Measurements from ENCODE around the gene C1orf52. TPM values are rescaled to one million over a fixed set of nuclear protein-coding genes. Genes with fewer than 3 reads are reported as not detected.
A peak's percentile ranks its signal among the peaks of the same experiment; 100 is the strongest.

Gene C1orf52
- total and polyA plus RNA-seq, 9 of the 15 experiments (the other 6 are each of a cell fraction or from before 2014, with no cell fraction given): 17.0 to 38.5 (median 33.0) TPM

DNA sequence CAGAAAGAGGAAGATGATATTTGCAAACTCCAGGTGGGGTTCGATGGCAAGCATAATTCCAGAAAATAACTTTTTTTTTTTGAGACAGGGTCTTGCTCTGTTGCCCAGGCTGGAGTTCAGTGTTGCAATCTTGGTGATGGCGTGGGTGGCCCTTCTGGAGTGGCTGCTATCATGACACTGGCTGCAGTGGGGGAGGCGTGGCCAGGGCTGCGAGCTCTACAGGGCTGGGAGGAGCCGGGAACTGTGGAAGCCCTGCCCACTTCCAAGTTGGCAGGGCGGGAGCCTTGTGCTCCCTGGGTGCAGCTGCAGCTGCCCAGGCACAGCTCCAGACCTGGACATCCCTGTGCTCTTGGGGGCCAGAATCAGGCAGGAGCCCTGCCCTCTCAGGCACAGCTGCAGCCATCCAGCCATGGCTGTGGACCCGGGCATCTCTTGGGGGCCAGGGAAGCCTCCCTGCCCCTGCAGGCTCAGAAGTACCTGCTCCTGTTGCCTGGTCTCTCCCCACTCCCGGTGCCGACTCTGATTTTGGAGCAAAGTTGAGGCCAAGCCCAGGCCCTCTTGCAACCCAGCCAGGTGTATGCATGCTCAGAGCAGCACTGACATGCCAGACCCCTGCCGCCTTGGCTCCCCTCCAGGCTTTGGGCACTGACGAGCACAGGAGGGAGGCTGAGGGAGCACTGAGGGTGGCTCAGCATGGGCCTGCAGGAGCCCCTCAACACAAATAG lies 24.2 kb upstream of the C1orf52 start:
- POLR2A ChIA-PET: interaction anchor here (2.0 kb wide), 1 partner anchor 10 kb away, joined by 9 read pairs; no protein-coding TSS in a partner anchor
- no peaks in the 10 kb centered on the region for H4K20me1 ChIP-seq (replicated peaks; ENCODE audit: control insufficient read depth, insufficient read depth, low read length)
- no peak overlapping the region for H3K4me3 ChIP-seq
- in situ Hi-C loops (cut with MboI) (no loop called here), intact Hi-C loops (cut with micrococcal nuclease) (no loop called here)
- H3K4me1 ChIP-seq (replicated peaks in 1 of 2; ENCODE audit: control insufficient read depth in 2 of 2, insufficient read depth in 2 of 2, low read length in 2 of 2): peaks cover 9 to 15% of the 10 kb centered on the region in 2 experiments; a peak in 4 of 5 replicates
- no peak overlapping the region for H3K9ac ChIP-seq (ENCODE audit: insufficient read depth in 1 of 2, low read depth in 2 of 2, low read length in 2 of 2)
- H3K27ac ChIP-seq (ENCODE audit: extremely low read depth, low read depth, low read length): no peak overlapping the region
- no peaks in the 10 kb centered on the region for H3K36me3 ChIP-seq (ENCODE audit: control insufficient read depth, insufficient read depth, low read length)
- BruUV-seq (replicated peaks): no TSS peak
- no peaks in the 10 kb centered on the region for H3K9me3 ChIP-seq (replicated peaks; ENCODE audit: control insufficient read depth, insufficient read depth, low read depth, low read length)
- no peak for FAIRE-seq
- H3K79me2 ChIP-seq (ENCODE audit: control insufficient read depth, insufficient read depth, low read length): no peaks in the 10 kb centered on the region
- H3K4me2 ChIP-seq (ENCODE audit: insufficient read depth, low read length): no peak overlapping the region
- CTCF ChIA-PET (ENCODE audit: low intra/inter-chr PET ratio): no interaction called here
- peak; percentile 17 to 44 (median 32) for DNase-seq (ENCODE audit: extremely low read depth in 1 of 4, low spot score in 3 of 4)
- 16% methylated on average over 11 of the region's 11 CpGs for WGBS (ENCODE audit: insufficient coverage, low coverage, missing lambda C conversion rate)
- H2AFZ ChIP-seq (ENCODE audit: low read depth, low read length): no peak overlapping the region
- peak; percentile 64 for ATAC-seq
- H3K27me3 ChIP-seq (ENCODE audit: control insufficient read depth in 2 of 2, insufficient read depth in 2 of 2, low read length in 2 of 2): peaks cover 0 to 3% of the 10 kb centered on the region in 2 experiments; a peak in 2 of 5 replicates
- no peaks in the 10 kb centered on the region for H3K9me1 ChIP-seq (ENCODE audit: control insufficient read depth, insufficient read depth, low read length)
- TF ChIP-seq HDAC1 (IDR thresholded peaks at IDR 0.05) (no peak), EGR1 (conservative IDR thresholded peaks at IDR 0.05) (peak; percentile 78), CEBPB (tag; IDR thresholded peaks at IDR 0.05) (peak; percentile 85), RBM22 (IDR thresholded peaks at IDR 0.05; ENCODE audit: low read depth, low read length, poor library complexity, severe bottlenecking) (no peak), ZNF121 (CRISPR knock-in tag; conservative IDR thresholded peaks at IDR 0.05) (peak; percentile 68), RBM25 (IDR thresholded peaks at IDR 0.05; ENCODE audit: low read depth, low read length, severe bottlenecking) (peak; percentile 4)
- TF ChIP-seq, protein P1, sequence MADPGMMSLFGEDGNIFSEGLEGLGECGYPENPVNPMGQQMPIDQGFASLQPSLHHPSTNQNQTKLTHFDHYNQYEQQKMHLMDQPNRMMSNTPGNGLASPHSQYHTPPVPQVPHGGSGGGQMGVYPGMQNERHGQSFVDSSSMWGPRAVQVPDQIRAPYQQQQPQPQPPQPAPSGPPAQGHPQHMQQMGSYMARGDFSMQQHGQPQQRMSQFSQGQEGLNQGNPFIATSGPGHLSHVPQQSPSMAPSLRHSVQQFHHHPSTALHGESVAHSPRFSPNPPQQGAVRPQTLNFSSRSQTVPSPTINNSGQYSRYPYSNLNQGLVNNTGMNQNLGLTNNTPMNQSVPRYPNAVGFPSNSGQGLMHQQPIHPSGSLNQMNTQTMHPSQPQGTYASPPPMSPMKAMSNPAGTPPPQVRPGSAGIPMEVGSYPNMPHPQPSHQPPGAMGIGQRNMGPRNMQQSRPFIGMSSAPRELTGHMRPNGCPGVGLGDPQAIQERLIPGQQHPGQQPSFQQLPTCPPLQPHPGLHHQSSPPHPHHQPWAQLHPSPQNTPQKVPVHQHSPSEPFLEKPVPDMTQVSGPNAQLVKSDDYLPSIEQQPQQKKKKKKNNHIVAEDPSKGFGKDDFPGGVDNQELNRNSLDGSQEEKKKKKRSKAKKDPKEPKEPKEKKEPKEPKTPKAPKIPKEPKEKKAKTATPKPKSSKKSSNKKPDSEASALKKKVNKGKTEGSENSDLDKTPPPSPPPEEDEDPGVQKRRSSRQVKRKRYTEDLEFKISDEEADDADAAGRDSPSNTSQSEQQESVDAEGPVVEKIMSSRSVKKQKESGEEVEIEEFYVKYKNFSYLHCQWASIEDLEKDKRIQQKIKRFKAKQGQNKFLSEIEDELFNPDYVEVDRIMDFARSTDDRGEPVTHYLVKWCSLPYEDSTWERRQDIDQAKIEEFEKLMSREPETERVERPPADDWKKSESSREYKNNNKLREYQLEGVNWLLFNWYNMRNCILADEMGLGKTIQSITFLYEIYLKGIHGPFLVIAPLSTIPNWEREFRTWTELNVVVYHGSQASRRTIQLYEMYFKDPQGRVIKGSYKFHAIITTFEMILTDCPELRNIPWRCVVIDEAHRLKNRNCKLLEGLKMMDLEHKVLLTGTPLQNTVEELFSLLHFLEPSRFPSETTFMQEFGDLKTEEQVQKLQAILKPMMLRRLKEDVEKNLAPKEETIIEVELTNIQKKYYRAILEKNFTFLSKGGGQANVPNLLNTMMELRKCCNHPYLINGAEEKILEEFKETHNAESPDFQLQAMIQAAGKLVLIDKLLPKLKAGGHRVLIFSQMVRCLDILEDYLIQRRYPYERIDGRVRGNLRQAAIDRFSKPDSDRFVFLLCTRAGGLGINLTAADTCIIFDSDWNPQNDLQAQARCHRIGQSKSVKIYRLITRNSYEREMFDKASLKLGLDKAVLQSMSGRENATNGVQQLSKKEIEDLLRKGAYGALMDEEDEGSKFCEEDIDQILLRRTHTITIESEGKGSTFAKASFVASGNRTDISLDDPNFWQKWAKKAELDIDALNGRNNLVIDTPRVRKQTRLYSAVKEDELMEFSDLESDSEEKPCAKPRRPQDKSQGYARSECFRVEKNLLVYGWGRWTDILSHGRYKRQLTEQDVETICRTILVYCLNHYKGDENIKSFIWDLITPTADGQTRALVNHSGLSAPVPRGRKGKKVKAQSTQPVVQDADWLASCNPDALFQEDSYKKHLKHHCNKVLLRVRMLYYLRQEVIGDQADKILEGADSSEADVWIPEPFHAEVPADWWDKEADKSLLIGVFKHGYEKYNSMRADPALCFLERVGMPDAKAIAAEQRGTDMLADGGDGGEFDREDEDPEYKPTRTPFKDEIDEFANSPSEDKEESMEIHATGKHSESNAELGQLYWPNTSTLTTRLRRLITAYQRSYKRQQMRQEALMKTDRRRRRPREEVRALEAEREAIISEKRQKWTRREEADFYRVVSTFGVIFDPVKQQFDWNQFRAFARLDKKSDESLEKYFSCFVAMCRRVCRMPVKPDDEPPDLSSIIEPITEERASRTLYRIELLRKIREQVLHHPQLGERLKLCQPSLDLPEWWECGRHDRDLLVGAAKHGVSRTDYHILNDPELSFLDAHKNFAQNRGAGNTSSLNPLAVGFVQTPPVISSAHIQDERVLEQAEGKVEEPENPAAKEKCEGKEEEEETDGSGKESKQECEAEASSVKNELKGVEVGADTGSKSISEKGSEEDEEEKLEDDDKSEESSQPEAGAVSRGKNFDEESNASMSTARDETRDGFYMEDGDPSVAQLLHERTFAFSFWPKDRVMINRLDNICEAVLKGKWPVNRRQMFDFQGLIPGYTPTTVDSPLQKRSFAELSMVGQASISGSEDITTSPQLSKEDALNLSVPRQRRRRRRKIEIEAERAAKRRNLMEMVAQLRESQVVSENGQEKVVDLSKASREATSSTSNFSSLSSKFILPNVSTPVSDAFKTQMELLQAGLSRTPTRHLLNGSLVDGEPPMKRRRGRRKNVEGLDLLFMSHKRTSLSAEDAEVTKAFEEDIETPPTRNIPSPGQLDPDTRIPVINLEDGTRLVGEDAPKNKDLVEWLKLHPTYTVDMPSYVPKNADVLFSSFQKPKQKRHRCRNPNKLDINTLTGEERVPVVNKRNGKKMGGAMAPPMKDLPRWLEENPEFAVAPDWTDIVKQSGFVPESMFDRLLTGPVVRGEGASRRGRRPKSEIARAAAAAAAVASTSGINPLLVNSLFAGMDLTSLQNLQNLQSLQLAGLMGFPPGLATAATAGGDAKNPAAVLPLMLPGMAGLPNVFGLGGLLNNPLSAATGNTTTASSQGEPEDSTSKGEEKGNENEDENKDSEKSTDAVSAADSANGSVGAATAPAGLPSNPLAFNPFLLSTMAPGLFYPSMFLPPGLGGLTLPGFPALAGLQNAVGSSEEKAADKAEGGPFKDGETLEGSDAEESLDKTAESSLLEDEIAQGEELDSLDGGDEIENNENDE (IDR thresholded peaks at IDR 0.05; ENCODE audit: low read depth, low read length): no peak
- TF ChIP-seq, protein P2, sequence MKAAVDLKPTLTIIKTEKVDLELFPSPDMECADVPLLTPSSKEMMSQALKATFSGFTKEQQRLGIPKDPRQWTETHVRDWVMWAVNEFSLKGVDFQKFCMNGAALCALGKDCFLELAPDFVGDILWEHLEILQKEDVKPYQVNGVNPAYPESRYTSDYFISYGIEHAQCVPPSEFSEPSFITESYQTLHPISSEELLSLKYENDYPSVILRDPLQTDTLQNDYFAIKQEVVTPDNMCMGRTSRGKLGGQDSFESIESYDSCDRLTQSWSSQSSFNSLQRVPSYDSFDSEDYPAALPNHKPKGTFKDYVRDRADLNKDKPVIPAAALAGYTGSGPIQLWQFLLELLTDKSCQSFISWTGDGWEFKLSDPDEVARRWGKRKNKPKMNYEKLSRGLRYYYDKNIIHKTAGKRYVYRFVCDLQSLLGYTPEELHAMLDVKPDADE (conservative IDR thresholded peaks at IDR 0.05; ENCODE audit: control insufficient read depth, low read depth, low read length): no peak
